Measurements from ENCODE around the gene SLC6A8.

Gene SLC6A8

DNA sequence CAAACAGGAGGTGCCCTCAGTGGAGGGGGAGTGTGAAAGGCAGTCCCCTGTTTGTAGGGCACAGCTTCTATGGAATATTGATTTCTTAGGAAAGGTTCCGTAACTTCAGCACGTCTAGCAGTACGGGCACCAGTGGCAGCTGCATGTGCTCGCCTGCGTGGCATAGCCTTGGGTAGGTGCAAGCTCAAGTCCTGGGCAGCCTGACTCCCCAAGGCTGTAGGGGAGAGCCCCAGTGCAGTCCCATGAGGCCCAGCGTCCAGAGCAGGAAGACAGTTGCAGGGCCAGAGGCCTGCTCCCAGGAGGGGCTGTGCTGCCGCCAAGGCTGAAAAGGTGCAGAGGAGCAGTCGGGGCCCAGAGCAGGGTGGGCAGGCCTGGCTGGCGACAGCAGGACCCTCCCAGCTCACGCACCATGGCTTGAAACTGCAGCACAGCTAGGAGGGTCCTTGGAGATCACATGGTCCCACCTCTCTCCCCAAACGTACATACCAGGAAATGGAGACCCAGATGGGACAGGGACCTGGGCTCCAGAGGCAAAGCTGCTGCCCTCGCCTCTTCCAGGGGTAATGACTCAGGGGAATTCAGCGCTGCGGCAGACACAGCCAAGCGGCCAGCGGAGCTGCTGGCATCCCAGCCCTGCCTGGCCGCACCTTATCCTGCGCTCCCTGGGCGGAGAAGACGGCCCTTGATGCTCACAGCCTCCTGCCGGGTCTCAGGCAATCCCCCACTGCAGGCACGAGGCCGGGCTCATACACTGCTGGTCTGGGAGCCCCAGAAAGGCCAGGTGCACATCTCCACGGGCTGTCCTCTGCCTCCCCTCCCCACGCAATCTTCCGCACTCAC lies 46.8 kb upstream of the SLC6A8 start:
- H3K36me3 ChIP-seq (replicated peaks) = no peaks in the 10 kb centered on the region
- no peak overlapping the region for H3K4me3 ChIP-seq (ENCODE audit: low read depth, low read length)
- peaks cover 33% of the 10 kb centered on the region for H3K27me3 ChIP-seq (replicated peaks)
- in situ Hi-C loops (cut with HindIII; ENCODE audit: low pct_ligation_motif_present, low sequenced_read_pairs) = no loop called here
- TF ChIP-seq, protein P1, sequence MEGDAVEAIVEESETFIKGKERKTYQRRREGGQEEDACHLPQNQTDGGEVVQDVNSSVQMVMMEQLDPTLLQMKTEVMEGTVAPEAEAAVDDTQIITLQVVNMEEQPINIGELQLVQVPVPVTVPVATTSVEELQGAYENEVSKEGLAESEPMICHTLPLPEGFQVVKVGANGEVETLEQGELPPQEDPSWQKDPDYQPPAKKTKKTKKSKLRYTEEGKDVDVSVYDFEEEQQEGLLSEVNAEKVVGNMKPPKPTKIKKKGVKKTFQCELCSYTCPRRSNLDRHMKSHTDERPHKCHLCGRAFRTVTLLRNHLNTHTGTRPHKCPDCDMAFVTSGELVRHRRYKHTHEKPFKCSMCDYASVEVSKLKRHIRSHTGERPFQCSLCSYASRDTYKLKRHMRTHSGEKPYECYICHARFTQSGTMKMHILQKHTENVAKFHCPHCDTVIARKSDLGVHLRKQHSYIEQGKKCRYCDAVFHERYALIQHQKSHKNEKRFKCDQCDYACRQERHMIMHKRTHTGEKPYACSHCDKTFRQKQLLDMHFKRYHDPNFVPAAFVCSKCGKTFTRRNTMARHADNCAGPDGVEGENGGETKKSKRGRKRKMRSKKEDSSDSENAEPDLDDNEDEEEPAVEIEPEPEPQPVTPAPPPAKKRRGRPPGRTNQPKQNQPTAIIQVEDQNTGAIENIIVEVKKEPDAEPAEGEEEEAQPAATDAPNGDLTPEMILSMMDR (IDR thresholded peaks at IDR 0.05; ENCODE audit: low read depth, low read length, missing control alignments) = no peak
- DNase-seq = no peak
- H3K27ac ChIP-seq = no peak overlapping the region

DNA sequence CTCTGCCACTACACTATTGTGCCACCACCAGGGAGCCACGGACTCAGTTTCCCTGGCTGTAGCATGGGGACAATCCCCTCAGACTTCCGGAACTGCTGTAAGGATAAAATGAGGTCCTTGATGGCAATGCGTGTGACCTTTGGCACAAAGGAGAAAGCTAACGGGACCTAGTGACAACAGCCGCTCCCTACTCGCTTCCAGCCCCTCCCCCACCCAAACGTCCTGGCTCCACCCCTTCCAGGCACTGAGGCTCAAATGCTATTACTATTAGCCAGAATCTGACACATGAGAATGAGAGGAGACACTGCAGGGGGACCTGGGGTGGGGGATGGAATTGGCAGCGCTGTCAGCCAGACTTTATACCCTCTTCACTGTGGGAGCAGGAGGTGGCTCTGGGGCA lies 46.1 kb upstream of the SLC6A8 start:
- Histone ChIP-seq H3K4me3 (ENCODE audit: low read depth, low read length) (no peak overlapping the region), H3K36me3 (replicated peaks) (no peaks in the 10 kb centered on the region), H3K27ac (no peak overlapping the region), H3K27me3 (replicated peaks) (peaks cover 34% of the 10 kb centered on the region)
- TF ChIP-seq, protein P1 (IDR thresholded peaks at IDR 0.05; ENCODE audit: low read depth, low read length, missing control alignments) = no peak
- DNase-seq = no peak
- in situ Hi-C loops (cut with HindIII; ENCODE audit: low pct_ligation_motif_present, low sequenced_read_pairs) = no loop called here

DNA sequence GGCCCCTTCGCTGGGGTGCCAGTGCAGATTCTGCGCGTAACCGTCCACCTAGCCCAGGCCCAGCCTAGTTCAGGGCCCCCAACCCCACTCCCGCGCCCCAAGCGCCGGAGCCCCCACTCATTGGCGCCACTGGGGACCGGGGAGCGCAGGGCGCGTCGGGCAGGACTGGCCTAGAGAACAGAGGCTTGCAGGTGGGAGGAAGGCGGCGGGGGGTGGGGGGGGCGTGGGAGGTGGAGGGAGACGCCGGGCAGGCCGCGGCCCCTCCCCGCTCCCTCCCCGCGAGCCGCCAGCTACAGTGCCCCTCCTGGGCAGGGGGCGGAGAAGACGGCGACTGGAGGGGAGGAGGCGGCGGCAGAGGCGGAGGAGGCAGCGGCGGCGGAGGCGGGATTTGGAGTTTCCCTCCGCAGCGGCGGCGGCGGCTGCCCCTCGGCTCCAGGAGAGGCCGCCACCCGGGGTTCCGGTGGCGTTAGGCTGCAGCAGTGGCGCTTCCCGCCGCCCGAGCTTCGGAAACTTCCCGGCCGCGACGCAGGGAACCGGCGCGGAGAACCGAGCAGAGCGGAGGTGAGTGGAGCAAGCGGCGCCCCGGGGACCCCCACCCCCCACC lies 45.6 kb upstream of the SLC6A8 start:
- Histone ChIP-seq H3K27ac (no peak overlapping the region), H3K4me3 (ENCODE audit: low read depth, low read length) (no peak overlapping the region), H3K36me3 (replicated peaks) (no peaks in the 10 kb centered on the region), H3K27me3 (replicated peaks) (peaks cover 37% of the 10 kb centered on the region)
- TF ChIP-seq, protein P1 (IDR thresholded peaks at IDR 0.05; ENCODE audit: low read depth, low read length, missing control alignments) = no peak
- in situ Hi-C loops (cut with HindIII; ENCODE audit: low pct_ligation_motif_present, low sequenced_read_pairs) = no loop called here
- no peak for DNase-seq

DNA sequence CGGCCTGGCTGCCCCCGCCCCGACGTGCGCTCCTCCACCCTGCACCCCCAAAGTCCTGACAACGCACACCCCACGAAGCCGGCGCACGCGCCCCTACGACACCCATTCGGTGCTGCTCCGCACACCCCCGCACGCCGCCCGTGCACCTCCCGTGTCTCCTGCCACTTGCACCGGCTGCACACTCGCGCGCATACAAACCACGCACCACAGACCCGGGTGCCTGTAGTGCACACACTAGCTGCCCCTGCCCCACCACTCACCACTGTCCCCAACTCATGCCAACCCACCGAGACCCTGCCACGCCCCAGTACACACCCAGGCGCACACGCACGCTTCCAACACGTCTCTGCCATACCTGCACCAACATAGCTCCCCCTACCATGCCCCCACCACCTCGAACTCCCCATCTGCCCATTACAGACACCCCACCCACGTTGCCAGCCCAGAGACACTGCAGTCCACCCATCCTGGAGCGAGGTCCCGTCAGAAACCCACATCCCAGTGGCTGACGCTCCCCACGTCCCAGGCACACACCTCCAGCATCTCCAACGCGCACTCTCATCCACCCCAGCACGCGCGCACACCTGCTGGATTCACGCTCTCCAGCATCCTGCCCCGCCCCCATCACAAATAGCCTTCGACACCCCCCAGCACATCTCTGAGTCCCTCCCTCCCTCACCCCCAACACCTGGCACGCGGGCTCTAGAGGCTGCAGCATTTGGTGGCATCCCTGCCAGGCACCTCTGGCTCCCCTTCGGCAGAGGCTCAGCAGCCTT lies 44.9 kb upstream of the SLC6A8 start:
- DNase-seq = no peak
- in situ Hi-C loops (cut with HindIII; ENCODE audit: low pct_ligation_motif_present, low sequenced_read_pairs) = no loop called here
- Histone ChIP-seq H3K4me3 (ENCODE audit: low read depth, low read length) (no peak overlapping the region), H3K27ac (no peak overlapping the region), H3K36me3 (replicated peaks) (no peaks in the 10 kb centered on the region), H3K27me3 (replicated peaks) (peaks cover 41% of the 10 kb centered on the region)
- TF ChIP-seq, protein P1 (IDR thresholded peaks at IDR 0.05; ENCODE audit: low read depth, low read length, missing control alignments) = no peak

DNA sequence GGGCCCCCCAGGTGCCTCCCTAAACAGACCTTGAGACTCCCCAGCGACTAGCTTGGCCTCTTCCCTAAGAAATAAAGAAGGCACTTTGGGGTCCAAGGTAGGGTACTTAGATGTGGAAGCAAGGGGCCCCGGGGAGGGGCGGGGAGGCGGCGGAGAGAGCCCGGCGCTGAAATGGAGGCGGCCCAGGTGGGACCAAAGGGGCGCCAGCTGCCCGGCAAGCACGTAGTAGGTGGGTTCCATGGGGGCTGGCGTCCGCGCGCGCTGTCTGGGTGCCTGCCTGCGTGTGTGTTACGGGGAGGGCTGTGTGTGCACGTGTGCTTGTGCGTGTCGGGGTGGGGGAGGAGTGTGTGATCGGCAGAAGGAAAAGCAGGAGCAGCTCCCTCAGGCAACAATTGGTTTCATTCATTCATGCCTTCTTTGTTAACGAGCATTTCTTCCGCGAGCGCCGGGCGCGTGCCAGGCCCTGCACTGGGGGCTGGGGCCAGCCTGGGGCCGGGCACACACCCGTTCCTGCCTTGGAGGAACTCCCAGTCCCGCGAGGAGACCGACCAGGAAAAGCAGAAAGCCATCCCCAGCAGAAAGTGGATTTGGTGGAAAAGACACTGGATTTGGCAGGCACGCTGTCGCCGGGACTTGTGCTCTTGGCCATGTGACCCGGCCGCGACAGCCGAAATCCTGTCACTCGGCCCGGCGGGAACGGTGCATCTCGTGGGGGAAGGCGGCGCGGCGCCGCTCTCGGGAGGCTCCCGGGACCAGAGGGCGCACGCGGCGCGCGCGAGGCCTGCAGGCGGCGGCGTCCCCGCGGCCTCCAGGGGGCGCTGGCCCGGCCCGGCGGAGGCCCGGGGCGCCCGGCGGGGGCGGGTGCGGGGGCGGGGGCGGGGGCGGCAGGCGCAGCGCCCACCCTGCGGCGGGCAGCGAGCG lies 44.0 kb upstream of the SLC6A8 start:
- H3K27ac ChIP-seq = no peak overlapping the region
- TF ChIP-seq, protein P1 (IDR thresholded peaks at IDR 0.05; ENCODE audit: low read depth, low read length, missing control alignments) = no peak
- H3K4me3 ChIP-seq (ENCODE audit: low read depth, low read length) = no peak overlapping the region
- H3K27me3 ChIP-seq (replicated peaks) = peaks cover 47% of the 10 kb centered on the region
- in situ Hi-C loops (cut with HindIII; ENCODE audit: low pct_ligation_motif_present, low sequenced_read_pairs) = no loop called here
- no peaks in the 10 kb centered on the region for H3K36me3 ChIP-seq (replicated peaks)
- no peak for DNase-seq
